ENCODE measurements around the gene IVD. TPM values are rescaled to one million over a fixed set of nuclear protein-coding genes. Genes with fewer than 3 reads are reported as not detected.

IVD gene
- total and polyA plus RNA-seq, 2 of the 8 experiments (the other 6 are each of a cell fraction or from before 2014, with no cell fraction given) = 55.2 to 78.8 TPM

DNA sequence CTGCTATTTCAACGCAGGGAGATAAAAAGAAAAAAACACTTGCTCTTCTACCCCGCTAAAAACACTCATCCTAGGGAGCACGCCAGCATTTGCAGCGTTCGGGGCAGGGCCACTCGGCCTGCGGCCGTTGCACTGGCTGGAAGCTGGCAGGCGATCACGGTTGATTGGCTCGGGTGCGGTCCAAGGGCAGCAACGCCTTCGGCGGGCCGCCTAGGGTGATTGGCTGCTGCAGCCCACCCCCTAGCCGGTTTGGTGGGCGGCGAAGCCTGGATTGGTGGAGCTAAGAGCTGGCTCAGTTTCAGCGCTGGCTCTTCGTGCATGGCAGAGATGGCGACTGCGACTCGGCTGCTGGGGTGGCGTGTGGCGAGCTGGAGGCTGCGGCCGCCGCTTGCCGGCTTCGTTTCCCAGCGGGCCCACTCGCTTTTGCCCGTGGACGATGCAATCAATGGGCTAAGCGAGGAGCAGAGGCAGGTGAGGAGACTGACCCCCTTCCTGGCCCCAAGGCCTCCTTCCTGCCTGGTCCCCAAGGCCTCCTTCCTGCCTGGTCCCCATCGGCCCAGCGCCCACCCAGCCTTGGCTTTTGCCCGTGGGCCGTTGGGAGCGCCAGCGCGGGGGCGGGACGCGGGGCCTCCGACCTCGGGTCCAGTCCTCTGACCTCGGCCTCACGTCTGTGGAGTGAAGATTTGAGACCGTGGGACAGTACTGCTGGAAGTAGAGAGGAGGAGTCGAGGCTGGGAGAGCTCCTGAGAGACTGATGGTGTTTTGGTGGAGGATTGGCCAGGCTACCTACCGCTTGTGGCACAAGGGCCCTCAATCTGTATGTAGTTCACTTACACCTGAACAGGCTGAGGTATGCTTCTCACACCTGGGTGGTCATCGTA is at the start of gene IVD (continued):
- TF ChIP-seq ATF3 (IDR thresholded peaks at IDR 0.05; ENCODE audit: insufficient read depth, low read depth, low read length) (no peak), CBX8 (IDR thresholded peaks at IDR 0.05; ENCODE audit: borderline replicate concordance, low read depth, low read length) (no peak), HDAC6 (IDR thresholded peaks at IDR 0.05; ENCODE audit: low read depth, low read length) (no peak), KDM1A (IDR thresholded peaks at IDR 0.05; ENCODE audit: borderline replicate concordance, low read length) (no peak), BACH1 (IDR thresholded peaks at IDR 0.05; ENCODE audit: low read length) (no peak), BCL11A (IDR thresholded peaks at IDR 0.05; ENCODE audit: low read depth in 2 of 2, low read length in 2 of 2) (no peak), CHD1 (IDR thresholded peaks at IDR 0.05; ENCODE audit: low read depth, low read length) (no peak), CBX5 (IDR thresholded peaks at IDR 0.05; ENCODE audit: low read depth, low read length) (no peak), FOSL1 (IDR thresholded peaks at IDR 0.05; ENCODE audit: insufficient read depth, low read depth, low read length) (no peak), NRF1 (IDR thresholded peaks at IDR 0.05; ENCODE audit: low read depth, low read length) (no peak), SUZ12 (IDR thresholded peaks at IDR 0.05; ENCODE audit: low read length) (no peak), CTCF (IDR thresholded peaks at IDR 0.05; ENCODE audit: control extremely low read depth in 1 of 3, insufficient read depth in 1 of 3, low read depth in 1 of 3, low read length in 3 of 3) (no peak), BRCA1 (IDR thresholded peaks at IDR 0.05; ENCODE audit: low read depth, low read length) (no peak), ZNF274 (IDR thresholded peaks at IDR 0.05; ENCODE audit: borderline replicate concordance, extremely low read depth, low read length) (no peak), CEBPB (IDR thresholded peaks at IDR 0.05; ENCODE audit: low read depth, low read length) (no peak), SP1 (IDR thresholded peaks at IDR 0.05; ENCODE audit: low read depth, low read length) (peak; percentile 98), POLR2AphosphoS5 (IDR thresholded peaks at IDR 0.05; ENCODE audit: low read depth, low read length) (peak; percentile 78), SP4 (IDR thresholded peaks at IDR 0.05; ENCODE audit: low read length) (no peak), SRF (IDR thresholded peaks at IDR 0.05; ENCODE audit: low read depth, low read length) (no peak), POLR2A (IDR thresholded peaks at IDR 0.05; ENCODE audit: control extremely low read depth in 1 of 2, low read depth in 2 of 2, low read length in 2 of 2) (peak; percentile 84 to 88), SIRT6 (IDR thresholded peaks at IDR 0.05; ENCODE audit: low read length) (no peak), KDM4A (IDR thresholded peaks at IDR 0.05; ENCODE audit: low read depth, low read length, severe bottlenecking) (peak; percentile 73), POU5F1 (IDR thresholded peaks at IDR 0.05; ENCODE audit: low read depth, low read length) (no peak)
